DMS53 (cell line): ENCODE measurements around the gene SGCD.
"Not testable (repeated sequence)": the region's sequence is repeated elsewhere in the genome, so short reads cannot be mapped to it uniquely, and the experiment has no call there.

Experiments used
- DNase-seq: peaks from one replicate; lab custom pipeline; 2025; lab: John Stamatoyannopoulos, UW

The SGCD gene

GRCh38 chr5:156570615-156571014 is 243.7 kb downstream of the SGCD start:
- DNase-seq, result no peak

DNA sequence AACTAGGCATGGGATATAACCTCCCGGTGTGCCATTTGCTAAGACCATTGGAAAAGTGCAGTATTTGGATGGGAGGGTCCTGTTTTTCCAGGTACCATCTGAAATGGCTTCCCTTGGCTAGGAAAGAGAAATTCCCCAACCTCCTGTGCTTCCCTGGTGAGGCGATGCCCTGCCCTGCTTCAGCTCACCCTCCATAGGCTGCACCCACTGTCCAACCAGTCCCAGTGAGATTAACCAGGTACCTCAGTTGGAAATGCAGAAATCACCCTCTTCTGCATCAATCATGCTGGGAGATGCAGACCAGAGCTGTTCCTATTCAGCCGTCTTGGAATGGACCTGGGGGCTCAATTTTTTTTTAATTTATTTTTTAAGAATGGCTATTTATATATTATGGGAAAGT is 254.8 kb downstream of the SGCD start:
- no peak for DNase-seq

DNA sequence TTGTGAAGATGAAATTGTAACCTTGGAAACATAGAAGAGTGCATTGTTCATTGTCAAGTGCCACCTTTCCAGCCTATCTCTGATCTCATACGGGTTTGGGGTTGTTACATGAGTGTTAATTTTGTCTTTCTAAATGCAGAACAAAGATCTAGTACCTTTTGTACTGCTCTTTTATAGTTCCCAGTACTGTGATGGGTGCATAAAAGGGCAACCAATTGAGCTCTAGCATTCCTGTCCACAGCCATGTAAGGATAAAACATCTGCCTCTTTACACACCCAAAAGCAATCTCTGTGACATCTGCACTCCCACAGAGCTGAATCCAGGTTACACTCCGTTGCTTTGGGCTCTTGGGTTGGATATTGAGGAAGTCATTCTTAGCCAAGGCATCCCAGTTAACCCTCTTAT is 255.2 kb downstream of the SGCD start:
- DNase-seq, result no peak

GRCh38 chr5:156584871-156585270 is 257.9 kb downstream of the SGCD start:
- DNase-seq, result no peak

- DNase-seq, result no peak
Measured at GRCh38 chr5:156585999-156586398, 259.0 kb downstream of the SGCD start.

GRCh38 chr5:156587012-156587411 is 260.0 kb downstream of the SGCD start:
- no peak for DNase-seq

DNA sequence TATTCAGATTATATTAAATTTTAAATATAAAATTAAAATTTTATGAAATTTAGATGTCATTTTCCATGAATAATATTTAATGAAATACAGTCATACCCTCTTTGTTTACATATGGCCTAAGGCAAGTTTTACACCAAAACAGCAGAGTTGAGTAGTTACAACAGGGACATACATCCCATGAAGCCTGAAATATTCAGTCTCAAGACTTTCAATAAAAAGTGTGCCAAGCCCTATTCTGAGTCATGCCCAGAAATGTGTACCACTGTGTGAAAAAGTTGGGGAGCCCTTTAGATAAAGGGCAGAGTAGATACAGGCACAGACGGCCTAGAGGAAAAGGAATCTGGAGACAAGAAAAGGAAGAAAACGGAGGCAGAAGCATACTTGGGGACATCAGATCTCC is 261.3 kb downstream of the SGCD start:
- DNase-seq, result no peak

DNA sequence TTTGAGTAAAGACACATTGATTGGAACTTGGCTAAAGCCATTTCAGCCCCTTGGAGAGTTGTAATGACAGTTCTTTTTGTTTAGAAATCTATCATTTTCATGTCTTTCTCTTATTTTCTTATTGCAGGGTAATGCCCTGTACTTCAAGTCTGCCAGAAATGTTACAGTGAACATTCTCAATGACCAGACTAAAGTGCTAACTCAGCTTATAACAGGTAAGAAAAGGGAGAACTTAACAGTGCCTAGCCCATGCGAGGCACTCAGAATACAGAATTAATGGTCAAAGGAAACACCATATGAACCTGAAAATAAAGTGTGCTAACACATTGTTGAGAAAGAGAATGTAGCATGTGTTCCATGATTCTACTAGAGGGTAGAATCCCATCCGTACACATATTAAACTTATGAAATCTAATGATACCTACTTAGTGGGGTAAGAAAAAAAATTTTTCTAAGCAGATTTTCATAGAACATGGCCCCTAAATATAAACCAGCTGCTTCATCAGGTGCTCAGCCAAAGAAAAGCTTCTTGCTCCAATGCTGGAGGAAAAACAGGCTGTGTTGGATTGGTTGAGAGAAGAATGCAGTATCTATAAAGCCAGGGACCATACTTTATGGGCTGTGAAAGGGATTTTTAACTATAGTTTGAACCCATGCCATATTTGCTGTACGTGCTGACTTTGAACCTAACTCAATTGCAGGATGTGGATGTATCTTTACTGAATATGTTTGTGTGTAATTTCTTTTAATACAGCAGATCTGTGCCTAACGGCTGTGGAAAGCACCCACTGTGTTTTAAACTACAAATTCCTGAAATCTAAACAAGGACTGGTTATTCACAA is 262.4 kb downstream of the SGCD start:
- no peak for DNase-seq

- no peak for DNase-seq
Measured at GRCh38 chr5:156589946-156590216, 262.9 kb downstream of the SGCD start.

DNA sequence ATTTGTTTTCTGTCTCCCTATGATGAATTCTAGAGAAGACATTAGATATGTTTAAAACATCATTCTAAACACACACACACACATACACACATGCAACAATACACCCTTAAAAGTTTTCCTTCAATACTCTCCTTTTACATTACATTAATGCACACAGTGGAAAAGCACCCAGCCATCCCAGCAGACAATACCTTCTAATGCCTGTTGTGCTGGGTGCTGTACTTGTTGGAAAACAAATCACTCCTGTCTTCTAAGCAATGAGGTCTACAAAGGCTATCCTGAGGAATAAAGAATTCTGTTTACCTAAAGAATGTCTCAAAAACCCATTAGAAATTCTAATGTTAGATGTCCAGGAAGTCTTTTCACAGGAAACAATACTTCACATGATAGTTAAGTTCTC is 264.0 kb downstream of the SGCD start:
- no peak for DNase-seq

- DNase-seq, result no peak
Measured at GRCh38 chr5:156591631-156592030, 264.7 kb downstream of the SGCD start.

DNA sequence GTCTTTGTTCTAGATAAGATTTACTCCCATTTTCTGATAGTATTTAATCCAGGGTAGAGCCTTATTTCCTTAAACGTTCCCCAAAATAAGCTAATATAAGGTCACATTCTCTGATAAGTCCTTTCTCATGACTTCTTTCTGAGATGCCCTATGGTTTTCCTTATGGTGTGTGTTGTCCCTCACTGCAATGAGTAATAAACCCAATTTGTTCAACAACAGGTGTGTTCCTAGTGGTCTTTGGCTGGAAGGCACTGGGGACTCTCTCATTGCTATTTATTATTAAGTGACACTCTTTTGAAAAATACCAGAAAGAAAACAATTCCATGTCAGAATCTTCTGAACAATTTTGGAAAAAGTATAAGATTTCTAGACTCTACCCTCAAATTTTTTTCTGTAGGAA is 266.6 kb downstream of the SGCD start:
- DNase-seq, result no peak

DNA sequence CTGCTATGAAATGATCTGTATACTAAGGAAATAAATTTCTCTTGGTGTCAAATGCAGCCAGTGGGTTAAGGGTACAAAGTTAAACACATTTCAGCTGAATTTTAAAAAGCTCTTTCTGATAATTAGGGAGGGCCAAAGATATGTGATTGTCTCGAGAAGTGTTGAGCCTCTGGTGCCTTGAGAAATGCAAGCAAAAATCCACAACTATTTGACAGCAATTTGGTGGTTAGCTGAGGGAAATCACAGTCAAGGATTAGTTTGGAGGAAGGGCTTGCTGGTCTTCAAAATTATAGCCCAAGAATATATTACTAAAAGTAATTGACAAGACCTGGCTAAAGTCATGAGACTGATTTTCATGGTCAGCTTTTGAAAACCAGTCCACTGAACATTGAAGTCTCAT is 267.4 kb downstream of the SGCD start:
- DNase-seq, result no peak

GRCh38 chr5:156595132-156595787 is 268.3 kb downstream of the SGCD start:
- no peak for DNase-seq

DNA sequence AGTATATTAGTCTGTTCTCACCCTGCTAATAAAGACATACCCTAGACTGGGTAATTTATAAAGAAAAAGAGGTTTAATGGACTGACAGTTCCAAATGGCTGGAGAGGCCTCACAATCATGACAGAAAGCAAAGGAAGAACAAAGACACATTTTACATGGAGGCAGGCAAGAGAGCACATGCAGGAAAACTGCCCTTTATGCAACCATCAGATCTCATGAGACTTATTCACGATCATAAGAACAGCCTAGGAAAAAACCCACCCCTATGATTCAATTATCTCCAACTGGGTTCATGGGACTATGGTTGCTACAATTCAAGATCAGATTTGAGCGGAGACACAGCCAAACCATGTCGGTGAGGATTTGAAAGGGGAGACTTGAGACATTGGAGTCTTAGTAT is 270.3 kb downstream of the SGCD start:
- DNase-seq, result no peak

GRCh38 chr5:156598964-156599363 is 272.0 kb downstream of the SGCD start:
- DNase-seq, result no peak

GRCh38 chr5:156610582-156610981 is 283.6 kb downstream of the SGCD start:
- not testable (repeated sequence) for DNase-seq

DNA sequence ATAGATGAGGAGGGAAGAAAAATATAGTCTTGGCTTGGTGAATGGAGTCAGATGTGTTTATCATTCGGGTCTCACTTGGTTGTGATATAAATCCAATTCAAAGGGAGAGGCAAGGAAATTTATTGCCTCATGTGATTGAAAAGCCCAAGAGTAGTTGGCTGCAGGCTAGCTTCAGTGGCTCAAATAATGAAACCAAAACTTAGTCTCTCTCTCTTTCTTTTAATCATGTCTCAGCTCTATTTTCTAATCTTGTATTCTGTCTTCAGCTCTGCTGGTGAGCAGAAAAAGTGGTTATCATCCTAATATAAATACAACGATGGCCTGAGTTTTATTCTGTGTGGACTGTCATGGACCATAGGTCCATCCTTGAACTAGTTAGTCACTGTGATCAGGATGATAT is 288.9 kb downstream of the SGCD start:
- no peak for DNase-seq

DNA sequence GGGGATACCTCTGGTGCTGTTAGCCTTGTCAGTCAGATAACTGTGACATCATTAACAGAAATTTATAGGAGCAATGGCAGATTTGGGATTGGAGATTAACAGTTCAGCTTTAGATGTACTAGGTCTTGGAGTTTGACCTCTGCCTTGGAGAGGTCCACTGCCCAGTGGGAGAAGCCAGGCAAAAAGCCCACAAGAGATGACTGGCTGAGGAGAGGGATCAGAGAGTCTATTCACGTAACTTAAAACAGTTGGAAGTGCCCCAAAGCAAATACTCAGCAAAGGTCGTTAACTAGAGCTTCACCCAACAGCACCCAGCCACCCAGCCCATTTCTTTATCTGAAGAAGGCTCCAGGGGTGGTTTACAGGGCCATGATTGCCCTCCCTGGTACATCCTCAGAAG is 290.5 kb downstream of the SGCD start:
- DNase-seq, result no peak

GRCh38 chr5:156618601-156619000 is 291.6 kb downstream of the SGCD start:
- DNase-seq, result no peak

- no peak for DNase-seq
Measured at GRCh38 chr5:156621719-156622118, 294.8 kb downstream of the SGCD start.

GRCh38 chr5:156623381-156624040 is 296.5 kb downstream of the SGCD start:
- no peak for DNase-seq

DNA sequence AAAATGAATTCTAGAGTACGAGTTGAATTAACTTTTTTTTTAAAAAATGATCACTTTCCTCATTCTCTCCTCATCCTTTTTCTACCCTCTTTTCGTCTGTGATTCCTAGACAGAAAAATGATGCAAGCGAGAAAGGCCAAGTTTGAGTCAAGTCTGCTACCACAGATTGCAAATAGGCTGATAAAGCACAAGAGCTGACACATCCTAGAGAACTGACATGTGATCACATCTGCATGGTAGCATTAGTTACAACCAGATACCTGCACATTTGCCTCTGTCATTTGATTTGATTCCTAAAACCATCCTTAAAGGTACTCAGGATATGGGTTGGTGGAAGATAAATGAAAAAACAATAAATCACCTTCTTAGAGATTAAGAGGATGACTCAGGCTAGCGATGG is 297.7 kb downstream of the SGCD start:
- DNase-seq, result no peak
